MM.1S (cell line): ENCODE measurements around the gene DCHS1.

Experiments
- EZH2 ChIP-seq: fragments of 300-600 bp; sonication (generic); optimal IDR thresholded peaks from 2 replicates; pipeline ENCODE3; 2017; ENCODE audit warnings: low read depth, mild to moderate bottlenecking, antibody characterized with exemption, low read length, mixed read lengths
- TF ChIP-seq, protein P1 (sequence below): fragments of 300-600 bp; sonication (generic); IDR thresholded peaks from 2 replicates; pipeline ENCODE4 v1.5.1; 2016; ENCODE audit warnings: antibody characterized with exemption, low read length, mixed read lengths

DNA sequence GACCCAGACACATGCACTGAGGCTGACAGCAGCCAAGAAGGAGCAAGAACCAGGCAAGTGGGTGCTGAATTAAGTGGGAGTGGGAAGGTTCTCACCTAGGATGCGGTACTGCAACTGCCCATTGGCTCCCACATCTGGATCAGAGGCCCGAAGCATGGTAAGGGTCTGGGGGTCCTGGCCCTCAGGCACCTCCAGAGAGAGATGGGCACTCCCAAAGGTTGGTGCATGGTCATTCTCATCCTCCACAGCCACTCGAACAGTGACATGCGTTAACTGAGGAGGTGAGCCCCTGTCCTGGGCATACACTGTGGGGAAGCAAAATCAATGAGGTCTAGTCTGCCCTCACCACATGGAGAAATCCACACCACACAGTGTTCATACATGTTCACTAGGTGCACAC lies 27.1 kb downstream of the DCHS1 start:
- TF ChIP-seq, protein P1, sequence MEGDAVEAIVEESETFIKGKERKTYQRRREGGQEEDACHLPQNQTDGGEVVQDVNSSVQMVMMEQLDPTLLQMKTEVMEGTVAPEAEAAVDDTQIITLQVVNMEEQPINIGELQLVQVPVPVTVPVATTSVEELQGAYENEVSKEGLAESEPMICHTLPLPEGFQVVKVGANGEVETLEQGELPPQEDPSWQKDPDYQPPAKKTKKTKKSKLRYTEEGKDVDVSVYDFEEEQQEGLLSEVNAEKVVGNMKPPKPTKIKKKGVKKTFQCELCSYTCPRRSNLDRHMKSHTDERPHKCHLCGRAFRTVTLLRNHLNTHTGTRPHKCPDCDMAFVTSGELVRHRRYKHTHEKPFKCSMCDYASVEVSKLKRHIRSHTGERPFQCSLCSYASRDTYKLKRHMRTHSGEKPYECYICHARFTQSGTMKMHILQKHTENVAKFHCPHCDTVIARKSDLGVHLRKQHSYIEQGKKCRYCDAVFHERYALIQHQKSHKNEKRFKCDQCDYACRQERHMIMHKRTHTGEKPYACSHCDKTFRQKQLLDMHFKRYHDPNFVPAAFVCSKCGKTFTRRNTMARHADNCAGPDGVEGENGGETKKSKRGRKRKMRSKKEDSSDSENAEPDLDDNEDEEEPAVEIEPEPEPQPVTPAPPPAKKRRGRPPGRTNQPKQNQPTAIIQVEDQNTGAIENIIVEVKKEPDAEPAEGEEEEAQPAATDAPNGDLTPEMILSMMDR = no peak
- no peak for TF ChIP-seq EZH2
